GM13976 (cell line): ENCODE results near the gene JSRP1.

Experiments used
- DNase-seq: peaks from one replicate; pipeline ENCODE4 v3.0.0; 2012; ENCODE audit warnings: low spot score
- CTCF ChIP-seq: IDR thresholded peaks from 2 replicates; pipeline ENCODE4 v1.5.1; 2012; ENCODE audit warnings: borderline replicate concordance, mild to moderate bottlenecking; ENCODE audit not compliant: insufficient read depth; ENCODE audit errors: extremely low read depth, missing control alignments, control extremely low read depth
- in situ Hi-C: fragments of 300-500 bp; cut with MboI; formaldehyde crosslinking; loops from one replicate; pipeline ENCODE4 v1.12.0; 2022; ENCODE audit warnings: low sequenced_read_pairs, mixed read lengths, inconsistent platforms; ENCODE audit not compliant: unreplicated experiment

Gene JSRP1

GRCh38 chr19:2252055-2252796 is 4.0 kb downstream of the JSRP1 start:
- in situ Hi-C loops = no loop called here
- no peak for DNase-seq
- no peak for TF ChIP-seq CTCF

GRCh38 chr19:2251106-2252054 is 4.8 kb downstream of the JSRP1 start:
- no peak for DNase-seq
- TF ChIP-seq CTCF = no peak
- in situ Hi-C loops = no loop called here

GRCh38 chr19:2250766-2251105 is 5.5 kb downstream of the JSRP1 start:
- no peak for TF ChIP-seq CTCF
- no peak for DNase-seq
- in situ Hi-C loops = no loop called here

GRCh38 chr19:2249880-2250765 is 6.1 kb downstream of the JSRP1 start:
- in situ Hi-C loops = no loop called here
- no peak for DNase-seq
- TF ChIP-seq CTCF = no peak

GRCh38 chr19:2249010-2249866 is 7.0 kb downstream of the JSRP1 start, which contains the start of gene AMH:
Gene AMH (plus strand): TSS chr19:2249323. CDS start chr19:2249333, 10 bp downstream.
- no peak for DNase-seq
- in situ Hi-C loops = no loop called here
- TF ChIP-seq CTCF = no peak
